HG03066 (cell line): ENCODE results near the gene NT5C1A.

ENCODE experiments used
- ATAC-seq: cut with Tn5 transposase; IDR thresholded peaks from one replicate; pipeline ENCODE4 v1.9.1; 2021; ENCODE audit warnings: low read depth; ENCODE audit not compliant: unreplicated experiment

Gene NT5C1A

DNA sequence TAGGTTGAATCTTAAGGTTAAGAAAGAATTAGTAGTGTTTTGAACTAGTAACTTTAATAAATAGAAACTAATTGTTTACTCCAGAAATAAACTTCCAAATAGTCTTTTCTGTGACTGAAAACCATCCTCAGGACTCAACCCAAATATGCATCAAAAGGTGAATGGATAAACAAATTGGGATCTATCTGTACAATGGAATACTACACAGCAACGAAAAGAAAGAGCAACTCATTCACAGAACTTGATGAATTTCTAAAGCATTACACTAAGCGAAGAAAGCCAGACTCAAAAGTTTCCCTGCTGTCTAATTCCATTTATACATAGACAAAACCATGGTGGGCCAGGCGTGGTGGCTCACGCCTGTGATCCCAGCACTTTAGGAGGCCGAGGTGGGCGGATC, 57.4 kb downstream of the NT5C1A start:
- ATAC-seq, result no peak

DNA sequence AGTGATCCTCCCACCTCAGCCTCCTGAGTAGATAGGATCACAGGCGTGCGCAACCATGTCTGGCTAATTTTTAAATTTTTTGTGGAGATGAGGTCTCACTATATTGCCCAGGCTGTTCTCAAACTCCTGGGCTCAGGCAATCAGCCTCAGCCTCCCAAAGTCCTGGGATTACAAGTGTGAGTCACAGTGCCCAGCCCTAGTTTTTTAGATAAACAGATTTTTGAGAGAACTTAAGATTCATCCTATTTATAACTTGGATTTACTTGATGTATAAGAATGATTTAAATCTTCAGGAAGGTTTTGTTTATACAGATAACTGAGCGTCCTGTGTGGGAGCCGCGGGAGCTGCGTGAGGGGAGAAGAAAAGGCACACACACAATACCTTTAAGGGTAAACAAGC, 58.7 kb downstream of the NT5C1A start:
- no peak for ATAC-seq

DNA sequence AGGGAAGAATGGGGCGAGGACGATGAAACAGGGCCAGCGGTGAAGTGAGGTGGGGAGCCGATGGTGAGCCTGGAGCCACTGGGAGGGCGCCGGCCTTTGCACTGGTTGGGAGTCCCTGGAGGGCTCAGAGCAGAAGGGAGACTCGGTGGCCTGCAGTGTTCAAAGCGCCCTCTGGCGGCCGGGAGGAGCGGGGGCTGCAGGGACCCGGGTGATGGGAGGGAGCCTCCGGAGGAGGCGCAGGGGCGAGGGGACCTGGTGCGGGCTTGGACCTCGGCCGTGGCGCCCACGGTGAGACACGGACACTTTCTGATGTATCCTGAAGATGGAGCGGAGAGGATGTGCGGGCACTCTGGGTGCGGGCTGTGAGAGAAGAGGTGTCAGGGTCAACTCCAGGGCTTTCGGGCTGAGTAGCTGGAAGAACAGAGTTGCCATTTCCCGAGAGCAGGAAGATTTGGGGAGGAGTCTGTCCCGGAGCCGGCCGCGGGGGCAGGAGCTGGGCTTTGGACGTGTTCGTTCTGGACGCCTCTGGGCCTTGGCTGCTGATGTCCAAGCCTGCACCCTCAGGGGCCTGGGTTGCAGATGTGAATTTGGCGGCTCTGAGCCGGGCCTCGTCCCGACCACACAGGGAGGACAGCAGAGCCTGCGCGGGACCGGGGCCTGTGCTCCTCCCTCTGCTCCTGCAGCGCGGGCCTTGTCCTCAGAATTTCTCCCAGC, 62.1 kb downstream of the NT5C1A start:
- peak; percentile 71 for ATAC-seq
